HG03108 (cell line): ENCODE measurements around the gene CEMIP.

ENCODE experiments used
- ATAC-seq: cut with Tn5 transposase; IDR thresholded peaks from one replicate; pipeline ENCODE4 v1.9.1; 2021; ENCODE audit warnings: moderate library complexity; ENCODE audit not compliant: unreplicated experiment

CEMIP gene

DNA sequence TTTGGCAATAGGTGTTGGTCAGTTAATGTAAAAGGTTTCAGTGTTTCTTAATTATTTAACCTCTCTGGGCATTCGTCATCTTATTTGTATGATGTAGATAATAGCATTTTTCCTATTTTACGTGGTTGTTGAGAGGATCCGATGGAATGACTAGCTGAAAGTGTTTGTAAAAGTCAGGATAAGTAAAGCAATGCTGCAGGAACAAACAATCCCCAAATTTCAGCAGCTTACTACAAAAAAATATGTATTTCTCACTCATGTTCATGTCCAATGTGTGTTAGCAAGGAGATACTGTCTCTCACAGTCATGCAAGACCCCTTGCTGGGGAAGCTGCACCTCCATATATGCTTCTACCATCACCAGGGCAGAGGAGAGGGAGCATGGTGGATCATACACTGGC is 38.7 kb downstream of the CEMIP start:
- ATAC-seq, result no peak

DNA sequence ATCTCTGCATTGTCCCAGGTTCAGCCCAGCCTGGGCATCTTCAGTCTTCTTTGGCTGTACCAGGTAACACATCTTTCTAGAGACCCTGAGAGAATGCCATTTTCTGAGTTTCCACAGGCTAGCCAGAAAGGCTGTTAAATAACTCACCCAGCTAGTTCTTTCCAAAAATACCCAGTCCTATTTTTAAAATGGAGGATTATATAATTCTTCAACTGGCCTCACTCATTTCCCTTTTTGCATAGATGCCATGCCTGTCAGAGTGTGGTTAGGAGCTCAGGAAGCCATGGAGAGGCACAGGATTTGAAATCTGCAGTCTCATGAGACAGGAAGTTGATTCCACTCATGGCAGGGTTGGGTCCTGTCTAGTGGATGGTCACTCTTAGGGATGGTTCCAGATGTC is 39.8 kb downstream of the CEMIP start:
- no peak for ATAC-seq

DNA sequence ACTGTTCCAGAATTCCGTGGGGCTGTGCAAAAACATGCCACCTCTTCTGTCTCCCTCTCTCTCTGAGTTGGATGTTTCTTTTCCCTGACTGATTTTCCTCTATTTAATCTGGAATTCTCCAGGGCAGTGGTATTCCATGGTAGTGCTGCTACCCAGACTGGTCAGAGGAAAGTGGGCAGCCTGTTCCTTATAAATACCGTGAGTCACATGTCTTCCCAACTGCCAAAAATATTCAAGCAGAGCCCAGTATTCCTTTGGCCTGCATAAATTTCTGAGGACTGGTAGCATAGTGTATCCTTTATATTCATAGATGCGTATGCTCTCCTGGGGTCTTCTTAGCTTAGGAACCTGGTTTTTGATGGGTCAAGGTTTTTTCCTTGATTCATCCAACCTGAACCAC is 40.9 kb downstream of the CEMIP start:
- ATAC-seq, result no peak

DNA sequence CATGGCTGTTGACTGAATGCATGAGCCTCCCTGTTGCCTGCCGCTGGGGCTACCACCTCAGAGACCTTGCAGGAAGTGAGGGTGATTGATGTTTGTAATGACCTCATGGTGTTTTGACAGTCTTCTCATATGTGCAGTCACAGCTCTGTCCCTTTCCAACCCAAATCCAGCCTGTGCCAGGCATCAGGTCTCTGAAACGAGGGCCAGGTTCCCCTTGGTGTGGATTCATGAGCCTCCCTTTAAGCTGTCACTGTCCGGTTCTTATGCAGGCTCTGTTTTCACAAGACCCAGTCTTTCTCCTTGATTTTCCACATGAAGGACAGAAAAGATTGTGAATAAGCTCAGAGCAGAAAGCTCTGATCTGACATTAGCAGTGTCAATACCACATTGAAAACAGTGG is 43.1 kb downstream of the CEMIP start:
- no peak for ATAC-seq

DNA sequence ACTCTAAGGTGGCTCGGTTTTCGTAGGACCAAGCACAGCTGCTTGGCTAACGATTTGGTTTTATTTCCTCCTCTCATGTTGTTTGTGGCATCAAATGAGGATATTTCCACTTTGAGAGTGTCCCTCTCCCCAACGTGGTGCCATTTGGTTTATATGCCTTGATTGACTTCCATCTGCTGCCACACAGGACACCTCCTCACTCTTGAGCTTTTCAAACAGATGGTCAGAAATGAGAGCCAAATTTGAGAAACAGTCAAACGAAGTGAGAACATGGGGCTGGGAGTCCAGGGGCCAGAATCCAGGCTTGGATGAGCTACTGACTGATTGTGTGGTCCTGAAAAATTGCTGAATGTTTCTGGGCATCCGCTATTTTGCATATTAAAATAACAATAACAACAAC is 43.5 kb downstream of the CEMIP start:
- ATAC-seq, result no peak

DNA sequence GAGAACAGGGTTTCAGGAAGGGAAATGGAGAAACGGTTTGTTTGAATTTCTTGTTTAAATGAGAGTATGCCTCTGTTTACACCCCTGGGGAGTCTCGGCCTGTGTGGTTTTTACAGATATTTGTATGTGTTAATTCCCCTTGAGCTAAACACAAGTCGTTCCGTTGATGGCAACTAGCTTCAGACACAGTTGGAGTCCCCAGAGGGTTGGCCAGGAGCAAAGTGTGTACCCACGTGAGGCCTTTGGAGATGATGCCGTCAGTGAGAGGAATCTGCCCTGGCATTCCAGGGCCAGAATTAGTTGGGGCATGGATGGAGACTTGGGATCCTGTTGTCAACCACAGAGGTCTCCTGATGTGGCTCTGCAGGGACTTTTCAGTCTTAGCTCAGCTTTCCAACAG is 44.0 kb downstream of the CEMIP start:
- ATAC-seq, result no peak

DNA sequence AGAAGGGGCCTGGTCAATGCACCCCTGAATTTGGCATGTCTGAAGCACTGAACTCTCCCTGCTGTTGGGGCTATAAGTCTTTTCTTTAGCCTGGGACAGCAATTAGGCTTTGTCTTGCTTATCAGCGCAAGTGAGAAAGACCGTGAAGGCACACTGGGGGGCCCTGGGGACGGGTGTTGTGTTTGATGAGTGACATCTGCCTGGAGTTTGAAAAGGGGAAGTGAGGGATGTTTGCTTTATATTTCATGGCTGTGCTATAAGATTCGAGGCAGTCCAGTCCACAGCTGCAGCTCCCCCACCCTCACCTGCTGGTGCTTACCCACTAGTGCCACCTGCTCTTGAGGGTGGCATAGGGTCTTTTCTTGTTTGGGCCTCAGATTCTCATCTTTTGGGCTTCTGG is 44.8 kb downstream of the CEMIP start:
- no peak for ATAC-seq

DNA sequence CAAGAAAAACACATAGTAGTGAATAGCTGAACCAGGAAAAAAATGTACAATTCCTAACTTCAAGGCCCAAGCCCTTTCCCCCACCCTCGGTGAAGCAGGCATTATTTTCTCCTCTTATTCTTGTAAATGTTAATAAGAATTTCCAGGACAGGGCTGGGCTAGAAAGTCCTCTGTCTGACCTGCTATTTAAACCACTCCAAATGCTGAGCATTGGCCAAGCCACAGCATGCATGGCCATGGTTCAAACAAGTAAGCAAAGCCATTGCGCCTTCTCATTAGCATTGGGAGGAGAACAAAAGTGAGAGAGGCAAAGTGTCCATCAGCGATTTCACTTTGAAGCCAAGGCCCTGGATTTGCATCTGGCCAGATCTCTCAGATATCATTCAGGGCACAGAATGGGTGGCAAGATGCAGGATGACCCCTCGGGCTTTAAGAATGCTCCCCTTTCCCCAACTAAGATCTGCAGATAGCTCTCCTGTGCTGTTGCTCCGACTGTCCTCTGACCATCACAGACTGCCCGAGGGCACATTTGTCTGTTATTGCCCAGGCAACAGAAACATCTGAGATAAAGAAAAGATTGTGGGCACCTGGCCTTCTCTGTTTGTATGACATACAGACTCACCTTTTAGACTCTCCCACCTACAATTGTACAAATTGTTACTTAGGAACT is 46.3 kb downstream of the CEMIP start:
- no peak for ATAC-seq

DNA sequence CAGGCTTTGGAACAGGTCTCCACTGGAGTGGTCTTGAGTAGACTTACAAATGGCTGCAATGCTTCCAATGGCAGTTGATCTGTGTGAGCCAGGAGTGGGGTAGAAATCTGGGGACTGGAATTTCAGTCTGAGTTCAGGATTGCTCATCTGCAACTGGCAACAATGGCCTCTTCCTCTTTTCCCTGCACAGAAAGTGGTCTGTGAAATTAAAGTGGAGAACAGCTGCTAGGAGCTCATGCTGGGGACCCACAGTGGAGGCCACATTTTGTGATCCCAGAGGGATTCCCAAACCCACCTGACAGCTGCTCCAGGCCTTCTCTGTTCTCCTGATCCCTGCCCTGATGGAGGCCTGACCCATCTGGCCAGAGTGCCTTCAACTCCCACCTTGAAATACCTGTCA is 49.6 kb downstream of the CEMIP start:
- ATAC-seq, result no peak

DNA sequence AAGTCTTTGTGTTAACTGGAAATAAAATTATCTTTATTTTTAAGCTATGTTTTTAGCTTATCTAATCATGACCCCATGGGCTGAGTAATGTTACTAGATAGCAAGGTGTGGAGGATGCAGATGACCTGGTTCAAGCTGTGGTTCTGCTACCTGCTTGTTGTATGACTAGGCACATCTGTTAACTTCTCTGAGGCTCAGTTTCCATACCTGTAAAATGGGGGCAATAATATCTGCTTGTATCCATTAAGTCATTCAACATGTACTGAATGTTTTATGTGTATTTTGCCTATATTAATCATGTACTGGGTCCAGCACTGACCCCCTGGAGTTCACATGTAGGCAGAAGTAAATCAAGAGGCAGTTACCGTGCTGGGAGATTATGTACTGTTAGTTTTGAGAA is 51.5 kb downstream of the CEMIP start:
- ATAC-seq, result no peak

DNA sequence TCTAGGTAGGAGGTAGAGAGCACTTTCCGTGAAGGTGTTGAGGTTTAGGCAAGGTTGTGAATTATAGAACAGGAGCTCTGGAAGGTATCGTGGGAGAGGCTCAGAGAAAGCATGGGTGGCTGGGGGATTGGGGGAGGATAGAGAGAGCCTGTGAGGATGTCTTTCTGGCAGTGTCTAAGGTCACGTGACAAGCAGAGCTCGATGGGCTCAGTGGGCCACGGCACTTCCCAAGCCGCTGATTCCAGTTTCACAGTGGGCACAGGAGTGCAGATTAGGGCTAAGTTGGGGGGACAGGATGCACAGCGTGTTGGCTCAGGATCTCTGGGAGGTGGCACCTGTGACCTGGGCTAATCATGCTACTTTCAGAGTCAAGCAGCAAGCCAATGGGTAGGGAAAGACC is 52.0 kb downstream of the CEMIP start:
- no peak for ATAC-seq

DNA sequence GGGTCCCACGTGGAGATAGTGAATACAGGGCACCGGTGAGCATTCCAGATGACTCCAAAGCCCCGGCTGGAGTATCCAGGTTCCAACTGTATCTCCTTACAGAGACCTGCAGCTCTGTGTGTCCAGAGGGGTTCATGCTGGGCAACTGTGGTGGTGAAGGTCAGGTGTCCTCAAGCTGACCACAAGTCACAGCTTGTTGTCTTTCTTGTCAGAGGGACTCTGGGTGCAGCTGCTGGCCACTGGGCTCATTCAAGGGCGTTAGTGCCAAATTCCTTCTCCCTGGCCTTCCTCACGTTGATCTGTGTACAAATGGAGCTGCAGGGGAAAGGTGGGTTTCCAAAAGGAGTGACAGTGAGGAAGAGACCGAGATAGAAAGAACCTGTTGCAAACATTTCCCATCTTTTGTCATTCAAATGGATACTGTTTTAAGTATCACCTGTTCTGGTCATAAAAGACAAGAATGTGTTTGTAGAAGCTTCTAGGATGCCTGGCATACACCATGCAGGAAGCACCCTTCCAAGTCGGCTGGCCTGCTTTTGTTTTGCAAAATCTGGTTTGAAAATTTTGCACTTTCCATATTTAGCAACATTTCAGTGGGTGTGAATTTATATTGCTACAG is 52.5 kb downstream of the CEMIP start:
- no peak for ATAC-seq

DNA sequence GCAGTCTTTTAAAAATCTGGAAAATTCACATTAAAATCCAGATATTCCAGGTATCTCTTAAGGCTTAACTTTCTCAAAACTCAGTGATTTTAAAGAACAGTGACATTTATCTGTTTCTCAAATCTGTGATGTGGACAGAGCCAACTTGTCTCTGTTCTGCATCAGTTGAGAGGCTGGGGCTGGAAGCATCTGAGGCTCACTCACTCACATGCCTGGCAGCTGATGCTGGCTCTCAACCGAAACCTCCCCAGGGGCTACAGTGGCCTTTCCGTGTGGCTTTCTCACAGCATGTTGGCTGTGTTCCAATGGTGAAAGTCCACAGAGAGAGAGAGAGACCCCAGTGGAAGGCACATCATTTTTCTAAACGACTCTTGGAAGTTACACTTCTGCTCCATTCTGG is 53.5 kb downstream of the CEMIP start:
- ATAC-seq, result no peak

DNA sequence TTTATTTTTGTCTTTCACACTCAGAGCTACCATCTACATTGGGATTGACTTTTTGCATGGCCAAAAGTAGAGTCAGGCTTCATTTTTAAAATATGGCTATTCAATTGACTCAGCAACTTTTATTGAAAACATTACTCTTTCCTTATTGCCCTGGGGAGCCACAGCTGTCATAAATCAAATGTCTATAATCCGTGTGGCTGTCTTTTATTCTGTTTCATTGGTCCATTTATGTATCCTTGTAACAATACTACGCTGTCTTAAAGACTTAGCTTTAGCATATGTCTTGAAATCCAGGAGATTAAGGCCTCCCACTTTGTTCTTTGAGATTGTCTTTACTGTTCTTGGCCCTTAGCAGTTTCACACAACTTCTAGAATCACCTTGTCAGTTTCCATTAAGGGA is 55.2 kb downstream of the CEMIP start:
- ATAC-seq, result no peak

DNA sequence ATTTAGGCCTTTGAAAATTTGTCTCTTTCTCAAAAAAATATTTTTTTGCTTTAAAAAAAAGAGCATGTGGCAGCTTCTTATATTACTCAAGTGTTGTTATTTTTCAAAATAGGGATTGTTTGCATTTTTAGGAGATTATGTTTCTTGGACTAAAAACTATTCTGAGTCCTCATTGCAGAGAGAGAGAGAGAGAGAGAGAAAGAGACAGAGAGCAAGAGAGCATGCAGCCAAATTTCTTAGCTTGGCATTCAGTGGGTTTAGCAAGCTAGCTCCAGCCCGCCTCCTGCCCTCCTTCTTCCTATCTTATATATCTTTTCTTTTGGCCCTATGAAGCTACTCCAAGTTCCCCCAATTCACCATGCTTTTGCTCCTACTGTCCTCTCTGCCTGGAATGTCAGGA is 55.7 kb downstream of the CEMIP start:
- no peak for ATAC-seq

DNA sequence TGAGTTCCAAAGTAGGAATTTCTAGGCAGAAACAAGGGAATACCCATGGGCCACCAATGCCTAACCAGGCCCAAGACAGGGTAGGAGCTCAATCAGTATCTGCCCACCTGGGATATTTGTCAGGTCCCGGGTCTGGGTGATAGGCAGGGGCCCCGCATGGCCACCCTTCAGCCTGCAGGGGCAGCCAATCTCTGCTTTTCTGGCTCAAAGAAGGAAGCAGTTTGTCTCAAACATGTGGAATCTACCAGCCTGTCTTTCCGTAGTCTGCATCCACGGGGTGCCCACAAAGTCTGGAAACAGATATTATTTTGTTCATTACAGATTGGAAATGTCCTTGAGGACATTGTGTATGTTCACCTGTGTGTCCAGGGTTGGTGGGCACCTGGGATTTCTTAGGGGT is 56.2 kb downstream of the CEMIP start:
- ATAC-seq, result no peak

DNA sequence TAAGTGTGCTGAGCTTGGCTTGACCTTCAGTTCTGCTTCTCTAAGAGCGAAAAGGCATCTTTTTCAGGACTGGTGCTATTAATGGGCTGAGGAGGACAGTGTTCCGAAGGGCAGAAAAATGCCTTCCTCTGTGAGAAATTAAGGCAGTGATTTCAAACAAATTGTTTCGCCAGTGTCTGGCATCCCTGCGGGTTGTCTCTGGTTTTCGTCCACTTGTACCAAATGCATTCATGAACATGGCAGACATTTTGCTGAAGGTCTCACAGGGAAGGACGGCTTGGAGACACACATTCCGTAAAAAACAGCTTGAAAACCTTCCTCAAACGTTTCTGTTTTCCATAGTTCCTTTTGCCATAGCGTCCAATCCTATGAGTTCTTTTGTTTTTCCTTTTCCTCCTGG is 57.1 kb downstream of the CEMIP start:
- no peak for ATAC-seq

DNA sequence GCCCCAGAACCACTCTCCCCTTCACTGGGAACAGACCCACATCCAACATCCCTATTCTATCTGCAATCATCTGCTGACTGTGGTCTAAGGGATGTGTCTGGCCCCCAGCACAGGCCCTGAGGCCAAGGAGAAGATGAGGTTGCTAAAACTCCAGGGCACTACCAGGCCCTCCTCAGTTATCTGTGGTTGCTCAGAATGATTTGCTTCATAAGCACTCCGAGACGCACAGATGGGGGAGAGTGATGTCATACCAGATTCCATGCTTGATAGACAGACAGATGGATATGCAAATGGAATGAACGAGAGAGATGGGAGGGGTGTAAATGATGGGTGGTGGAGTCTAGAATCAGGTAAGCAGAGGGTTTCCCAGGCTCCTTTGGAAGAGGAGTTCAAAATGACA is 57.8 kb downstream of the CEMIP start:
- no peak for ATAC-seq

DNA sequence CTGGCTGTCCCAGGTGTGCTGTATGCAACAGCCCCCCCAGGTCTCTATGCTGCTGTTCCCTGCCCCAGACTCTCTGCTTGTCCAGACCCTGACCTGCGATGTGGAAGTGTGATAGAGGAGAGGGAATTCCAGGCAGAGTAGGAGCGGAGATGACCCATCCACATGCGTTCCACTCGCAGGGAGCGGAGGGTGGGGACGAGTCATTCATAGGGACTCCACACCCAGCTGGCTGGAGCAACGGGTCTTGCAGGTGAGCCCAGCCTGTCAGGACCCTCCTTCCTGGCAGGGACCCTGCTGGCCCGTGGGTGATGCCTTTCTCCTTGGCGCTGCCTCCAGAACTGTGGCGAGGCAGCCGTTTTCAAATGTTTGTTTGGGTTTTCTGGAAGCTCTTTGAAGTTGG is 58.8 kb downstream of the CEMIP start:
- no peak for ATAC-seq

DNA sequence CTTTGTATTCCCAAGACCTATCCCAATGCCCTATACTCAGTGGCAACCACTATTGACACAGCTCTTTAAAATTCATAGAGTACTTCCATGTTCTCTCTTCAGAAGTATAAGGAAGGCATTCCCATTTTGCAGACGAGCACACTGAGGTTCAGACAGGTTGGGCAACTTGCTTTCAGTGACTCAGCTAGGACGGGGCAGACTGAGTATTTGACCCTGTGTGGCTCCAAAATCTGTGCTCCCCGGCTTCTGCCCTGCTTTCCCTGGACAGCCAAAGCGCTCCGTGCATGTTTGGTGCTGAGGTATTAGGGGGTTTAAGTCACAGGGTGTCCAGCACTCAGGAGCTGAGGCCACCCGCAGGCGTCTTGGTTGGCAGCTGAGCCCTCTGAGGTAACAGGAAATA is 59.5 kb downstream of the CEMIP start:
- no peak for ATAC-seq

DNA sequence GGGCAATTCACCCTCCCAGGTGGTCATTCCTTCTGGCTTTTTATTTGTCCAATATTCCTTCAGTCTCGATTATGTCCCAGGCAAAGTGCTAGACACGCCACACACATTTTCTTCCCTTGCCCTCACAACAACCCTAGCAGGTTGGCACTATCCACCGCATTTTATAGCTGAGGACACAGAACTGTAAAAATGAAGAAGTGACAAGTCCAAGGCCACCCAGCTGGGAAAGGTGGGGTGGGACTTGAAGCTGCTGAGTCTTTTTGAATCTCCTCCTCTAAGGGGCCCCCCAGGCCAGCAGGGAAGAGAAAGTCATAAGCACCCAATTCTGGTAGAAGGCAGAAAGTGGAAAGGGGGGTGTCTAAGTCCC is 60.6 kb downstream of the CEMIP start:
- ATAC-seq, result no peak

DNA sequence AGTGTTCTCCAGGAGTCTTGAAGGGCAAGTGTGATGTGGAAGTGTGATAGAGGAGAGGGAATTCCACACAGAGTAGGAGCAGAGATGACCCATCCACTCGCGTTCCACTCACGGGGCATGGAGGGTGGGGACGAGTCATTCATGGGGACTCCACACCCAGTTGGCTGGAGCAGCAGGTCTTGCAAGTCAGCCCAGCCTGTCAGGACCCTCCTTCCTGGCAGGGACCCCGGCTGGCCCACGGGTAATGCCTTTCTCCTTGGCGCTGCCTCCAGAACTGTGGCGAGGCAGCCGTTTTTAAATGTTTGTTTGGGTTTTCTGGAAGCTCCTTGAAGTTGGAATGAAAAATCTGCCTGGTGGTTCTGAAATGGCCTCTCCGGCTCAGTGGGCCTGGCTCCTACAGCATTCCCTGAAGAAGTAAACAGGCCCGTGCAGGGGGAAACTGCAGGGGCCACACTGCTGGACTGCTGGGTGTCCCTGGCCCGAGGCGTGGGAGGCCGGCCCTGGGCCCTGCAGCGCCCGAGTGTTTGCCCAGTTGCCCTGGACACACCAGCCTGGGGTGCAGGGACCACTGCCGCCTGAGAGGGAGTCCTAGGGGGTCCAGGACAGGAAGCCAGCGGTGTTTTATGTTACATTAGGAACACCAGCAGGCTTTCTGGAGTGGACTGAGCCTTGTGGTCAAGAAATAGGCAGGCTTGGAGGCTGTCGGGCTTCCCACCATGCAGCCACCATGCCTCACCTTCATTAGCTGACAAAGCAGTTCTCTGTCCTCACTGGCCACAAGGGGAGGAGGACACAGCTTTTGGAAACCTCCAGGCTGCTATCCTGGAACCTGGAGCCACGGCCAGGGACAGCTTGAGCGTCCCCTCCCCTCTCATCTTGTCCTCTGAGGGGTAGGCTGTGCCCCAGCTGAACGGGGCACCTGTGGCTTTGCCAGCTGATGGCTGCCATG is 61.3 kb downstream of the CEMIP start:
- ATAC-seq, result no peak
